NCI-H1048 (cell line): ENCODE measurements around the gene NR2F2.
"Not testable (repeated sequence)": the region's sequence is repeated elsewhere in the genome, so short reads cannot be mapped to it uniquely, and the experiment has no call there.

Experiments
- DNase-seq: peaks from one replicate; lab custom pipeline; 2025; lab: John Stamatoyannopoulos, UW

The NR2F2 gene

DNA sequence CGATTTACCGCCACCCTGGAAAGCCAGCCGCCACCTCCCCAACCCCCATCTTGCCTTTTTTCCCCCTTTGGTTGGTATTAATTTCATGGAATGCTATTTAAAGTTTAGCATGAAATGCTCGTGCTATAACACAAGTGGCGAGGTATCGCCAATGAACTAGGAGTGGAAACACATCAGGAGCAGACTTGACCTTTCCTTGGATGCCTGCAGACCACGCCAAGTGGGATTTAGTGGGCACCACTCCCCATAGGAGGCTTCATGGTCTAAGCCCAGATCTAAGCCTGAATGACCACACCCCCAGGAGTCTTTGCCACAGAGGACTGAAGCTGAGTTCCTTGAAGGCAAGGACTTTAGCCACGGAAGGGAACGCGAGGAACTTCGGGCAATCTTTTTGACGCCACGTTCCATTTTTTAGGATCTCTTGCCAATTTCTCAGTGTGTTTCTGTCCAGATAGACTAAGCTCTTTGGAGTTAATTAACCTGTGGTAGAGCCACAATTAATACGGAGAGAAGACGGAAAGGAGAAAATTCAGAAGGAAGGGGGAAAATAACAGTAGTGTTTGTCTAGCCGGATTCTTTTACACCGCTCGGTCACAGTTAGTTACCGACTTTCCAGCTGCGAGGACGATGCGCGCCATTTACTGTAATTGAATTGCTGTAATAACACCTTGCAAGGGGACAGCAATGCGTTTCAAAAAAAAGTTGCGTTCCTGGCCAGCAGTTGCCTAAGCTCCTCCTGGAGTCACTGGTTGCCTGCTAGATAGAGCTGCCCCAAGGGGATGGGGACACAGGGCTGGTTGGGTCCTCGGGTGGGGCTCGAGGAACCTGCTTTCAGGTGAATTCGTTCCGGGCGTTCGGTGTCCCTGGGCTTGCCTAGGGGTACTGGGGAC, 37.1 kb downstream of the NR2F2 start:
- no peak for DNase-seq

DNA sequence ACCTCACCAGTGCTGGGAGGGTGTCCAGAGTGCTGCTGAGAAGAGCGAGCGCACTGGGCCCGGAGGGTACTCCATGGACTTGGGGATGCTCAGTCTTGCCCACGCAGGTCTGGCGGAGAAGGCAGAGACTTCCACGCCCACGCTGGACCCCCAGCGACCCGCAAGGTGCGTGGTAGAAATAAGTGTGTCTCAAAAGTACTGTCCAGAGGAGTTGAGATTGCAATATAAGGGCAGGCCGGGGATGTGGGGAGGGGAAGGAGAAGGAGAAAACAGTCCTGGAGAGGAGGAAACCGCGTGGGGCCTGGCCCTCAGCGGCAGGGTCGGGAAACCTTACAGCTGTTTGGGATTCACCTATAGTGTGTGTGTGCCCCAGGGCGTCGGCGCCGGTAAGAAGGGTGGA, 38.9 kb downstream of the NR2F2 start:
- DNase-seq = no peak

DNA sequence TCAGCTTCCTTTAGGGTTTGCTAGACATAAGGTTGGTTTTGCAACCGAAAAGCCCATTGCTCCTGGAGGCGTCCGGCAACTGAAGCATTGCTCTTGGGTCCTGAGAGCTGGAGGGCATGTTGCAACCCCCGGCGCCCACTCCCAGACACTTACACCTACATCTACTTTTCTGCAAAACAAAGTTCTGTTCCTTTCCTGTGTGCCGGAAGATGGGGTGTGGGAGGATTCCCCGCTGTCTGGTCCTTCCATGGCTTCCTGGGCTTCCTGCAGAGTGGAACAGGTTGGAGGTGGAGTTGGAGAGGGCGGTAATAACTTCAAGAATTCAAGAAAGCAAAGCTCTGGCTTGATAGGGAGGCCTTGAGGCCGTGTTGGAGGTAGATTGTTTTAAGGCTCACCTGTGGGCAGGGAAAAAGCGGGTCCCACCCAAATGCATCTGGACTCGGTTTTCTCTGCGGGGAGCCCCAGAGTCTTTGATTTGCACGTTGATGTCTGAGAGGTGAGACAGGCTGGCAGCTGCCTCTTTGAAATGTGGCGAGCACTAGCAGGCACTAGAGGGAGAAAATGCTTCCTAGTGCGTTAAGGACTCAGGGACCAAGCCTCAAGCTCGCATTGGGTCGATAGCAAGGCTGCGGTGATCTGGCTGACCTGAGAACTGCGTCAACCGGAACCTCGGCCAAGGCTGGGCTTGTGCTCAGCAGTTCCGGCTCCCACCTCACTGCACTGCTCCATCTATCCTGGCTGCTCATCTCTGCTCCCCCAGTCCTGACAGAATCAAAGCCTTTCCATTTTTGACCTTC, 39.5 kb downstream of the NR2F2 start:
- DNase-seq = no peak

DNA sequence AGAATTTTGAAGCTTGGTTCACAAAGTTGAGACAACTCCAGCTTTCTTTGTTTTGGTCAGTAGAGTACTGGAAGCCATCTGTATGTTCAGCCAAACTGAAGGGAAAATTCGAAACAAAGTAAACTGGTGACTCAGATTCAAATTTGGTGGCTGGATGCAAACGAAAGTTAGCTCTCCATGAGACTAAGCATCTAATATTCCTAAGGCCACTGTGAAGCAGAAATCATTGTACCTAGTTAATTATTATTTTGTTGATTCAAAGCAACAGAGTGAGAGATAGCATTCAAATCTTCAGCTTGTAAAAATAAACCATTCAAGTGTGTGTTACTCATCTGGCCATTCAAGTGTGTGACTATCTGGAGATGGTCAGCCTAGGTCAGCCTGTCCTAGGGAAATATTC, 42.1 kb downstream of the NR2F2 start:
- DNase-seq = no peak

DNA sequence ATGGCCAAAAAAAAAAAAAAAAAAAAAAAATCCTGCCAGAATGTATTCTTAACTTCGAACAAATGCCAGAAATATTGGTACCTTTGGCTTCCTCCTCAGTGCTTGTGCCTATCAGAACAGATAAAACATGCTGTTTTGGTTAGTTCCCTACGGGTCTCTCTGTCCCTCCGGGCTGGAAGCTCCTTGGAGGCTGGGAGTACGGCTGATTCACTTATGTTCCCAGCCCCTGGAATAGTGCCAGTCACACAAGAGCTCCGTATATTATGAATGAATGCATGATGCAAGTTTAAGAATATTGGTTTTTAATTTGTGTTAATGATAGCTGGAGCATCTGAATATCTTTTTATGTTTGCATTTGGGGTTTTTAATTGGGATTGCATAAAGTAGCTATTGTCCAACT, 44.0 kb downstream of the NR2F2 start:
- no peak for DNase-seq

DNA sequence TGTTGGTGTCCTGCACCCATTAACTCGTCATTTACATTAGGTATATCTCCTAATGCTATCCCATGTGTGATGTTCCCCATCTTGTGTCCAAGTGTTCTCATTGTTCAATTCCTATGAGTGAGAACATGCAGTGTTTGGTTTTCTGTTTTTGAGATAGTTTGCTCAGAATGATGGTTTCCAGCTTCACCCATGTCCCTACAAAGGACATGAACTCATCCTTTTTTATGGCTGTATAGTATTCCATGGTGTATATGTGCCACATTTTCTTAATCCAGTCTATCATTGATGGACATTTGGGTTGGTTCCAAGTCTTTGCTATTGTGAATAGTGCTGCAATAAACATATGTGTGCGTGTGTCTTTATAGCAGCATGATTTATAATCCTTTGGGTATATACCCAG, 49.1 kb downstream of the NR2F2 start:
- not testable (repeated sequence) for DNase-seq

DNA sequence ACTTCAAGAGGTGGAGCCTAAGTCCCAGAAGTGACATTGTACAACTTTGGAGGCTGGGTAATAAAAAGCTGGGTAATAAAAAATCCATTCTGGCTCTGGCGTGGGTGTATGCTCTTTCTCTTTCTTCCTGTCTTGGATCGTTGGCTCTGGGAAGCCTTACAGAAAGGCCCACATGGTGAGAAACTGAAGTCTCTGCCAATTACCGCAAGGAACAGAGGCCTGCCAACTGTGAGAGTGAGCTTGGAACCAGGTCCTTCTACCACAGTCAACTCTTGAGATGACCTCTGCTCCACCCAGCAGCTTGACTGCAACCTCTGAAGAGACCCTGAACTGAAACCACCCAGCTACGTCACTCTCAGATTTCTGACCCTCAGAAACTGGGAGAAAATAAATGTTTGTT, 51.0 kb downstream of the NR2F2 start:
- no peak for DNase-seq

DNA sequence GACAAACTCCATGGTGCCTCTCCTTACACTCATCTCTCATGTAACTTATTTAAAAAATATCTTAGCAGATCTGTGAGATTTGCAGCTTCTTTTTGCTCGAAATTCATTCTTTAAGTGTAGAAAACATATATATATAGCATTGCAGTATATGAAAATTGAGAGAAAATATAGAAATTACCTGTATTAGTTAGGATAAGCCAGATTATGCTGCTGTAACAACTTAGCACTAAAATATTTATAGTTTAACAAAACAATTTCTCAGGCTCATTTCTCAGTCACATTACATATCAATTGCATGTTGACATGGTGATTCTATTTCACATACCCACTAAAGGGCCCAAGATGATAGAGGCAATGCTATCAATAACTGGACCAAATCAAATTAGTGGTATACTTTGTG, 54.7 kb downstream of the NR2F2 start:
- DNase-seq = no peak

DNA sequence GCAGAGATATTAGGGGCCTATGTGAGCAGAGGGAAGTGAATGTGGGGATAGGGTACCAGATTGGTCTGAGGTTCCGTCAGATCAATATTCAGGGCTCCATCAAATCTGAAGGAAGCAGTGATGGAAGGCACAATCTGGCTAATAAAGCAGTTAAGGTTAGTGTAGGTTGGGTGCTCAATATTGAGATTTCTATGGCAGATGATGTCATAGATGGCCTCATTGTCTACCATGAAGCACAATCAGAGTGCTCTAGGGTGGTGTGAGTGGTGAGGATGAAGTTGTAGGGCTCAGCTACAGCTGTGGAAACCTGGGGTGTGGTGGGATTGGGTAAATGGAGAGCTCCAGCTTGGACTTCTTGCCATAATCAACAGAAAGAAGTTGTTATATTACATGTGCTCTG, 58.2 kb downstream of the NR2F2 start:
- no peak for DNase-seq
